HepG2 (cell line): Measurements from ENCODE around the gene POU3F3. TPM values are rescaled to one million over a fixed set of nuclear protein-coding genes. Genes with fewer than 3 reads are reported as not detected.

Experiments used
- ATAC-seq: fragments of 200-7000 bp; cut with Tn5 transposase; 3 replicates; pipeline ENCODE4 v1.9.1; 2020; ENCODE audit warnings: mild to moderate bottlenecking, moderate library complexity
- BruUV-seq: library from RNA; stranded (reverse); fragments of 400-500 nt; replicated peaks from 2 replicates; lab custom pipeline; 2021; lab: Mats Ljungman, UMichigan
- CTCF ChIA-PET: fragments of 300-600 bp; formaldehyde crosslinking; extraction: SDS; loops from one replicate; lab custom pipeline; 2021; ENCODE audit warnings: low total read pairs, inconsistent platforms, low intra/inter-chr PET ratio; lab: Yijun Ruan, JAX
- POLR2A ChIA-PET: fragments of 350-600 bp; sonication (Branson Sonifier 250); formaldehyde crosslinking; loops from one replicate; lab custom pipeline; 2020; ENCODE audit warnings: antibody characterized with exemption, inconsistent platforms; lab: Yijun Ruan, JAX
- DNase-seq: peaks from one replicate; pipeline ENCODE4 v3.0.0-alpha.2; 2015; ENCODE audit warnings: low spot score
- FAIRE-seq: peaks from 3 replicates; lab custom pipeline; 2011; peaks lifted over from hg19 to GRCh38; lab: Jason Lieb, UNC
- H2AFZ ChIP-seq: one replicate; pipeline ENCODE4 v1.6.1; 2011; ENCODE audit warnings: low read length, inconsistent platforms
- H3K27ac ChIP-seq: fragments of 300-600 bp; 3 replicates; pipeline ENCODE4 v1.8.0; 2011; ENCODE audit warnings: mixed run types, mild to moderate bottlenecking, mixed read lengths, low read length, inconsistent platforms; ENCODE audit not compliant: insufficient read depth; ENCODE audit errors: extremely low read length
- H3K27me3 ChIP-seq, 2 experiments: fragments of 200-600 bp in 1 of 2; 2 replicates in 1 of 2; 3 replicates in 1 of 2; pipeline versions ENCODE4 v1.6.0 to v1.8.0; 2011; ENCODE audit warnings: low read length in 2 of 2, mild to moderate bottlenecking in 2 of 2, moderate library complexity in 2 of 2, inconsistent platforms in 1 of 2; ENCODE audit not compliant: insufficient read depth in 2 of 2, control insufficient read depth in 1 of 2
- H3K36me3 ChIP-seq, 2 experiments: fragments of 200-600 bp in 1 of 2; replicated peaks in 1 of 2; 2 replicates in 1 of 2; 3 replicates in 1 of 2; pipeline versions ENCODE4 v1.5.1 to v1.8.0; 2011; ENCODE audit warnings: low read length in 2 of 2, inconsistent platforms in 1 of 2; ENCODE audit not compliant: insufficient read depth in 2 of 2, control insufficient read depth in 1 of 2
- H3K4me1 ChIP-seq: 2 replicates; pipeline ENCODE4 v1.5.1; 2012; ENCODE audit warnings: low read length, inconsistent platforms; ENCODE audit not compliant: insufficient read depth
- H3K4me2 ChIP-seq: 2 replicates; pipeline ENCODE4 v1.6.0; 2011; ENCODE audit warnings: low read depth, low read length, inconsistent platforms
- H3K4me3 ChIP-seq, 3 experiments: fragments of 200-600 bp in 1 of 3; sonication (generic), shearing (Covaris generic) in 1 of 3; replicated peaks in 1 of 3; 2 replicates each; pipeline ENCODE4 v1.5.1; 2011 to 2016; ENCODE audit warnings: low read length in 3 of 3, inconsistent platforms in 2 of 3, low read depth in 2 of 3, mild to moderate bottlenecking in 2 of 3, control low read depth in 1 of 3, mixed read lengths in 1 of 3; ENCODE audit not compliant: insufficient read depth in 1 of 3
- H3K79me2 ChIP-seq: one replicate; pipeline ENCODE4 v1.6.1; 2011; ENCODE audit warnings: low read length, inconsistent platforms; ENCODE audit not compliant: insufficient read depth
- H3K9ac ChIP-seq: 2 replicates; pipeline ENCODE4 v1.6.0; 2011; ENCODE audit warnings: mild to moderate bottlenecking, low read depth, low read length, inconsistent platforms; ENCODE audit not compliant: insufficient read depth
- H3K9me3 ChIP-seq: 2 replicates; pipeline ENCODE4 v1.5.1; 2012; ENCODE audit warnings: mild to moderate bottlenecking, low read length
- H4K20me1 ChIP-seq: 2 replicates; pipeline ENCODE4 v1.6.0; 2011; ENCODE audit warnings: inconsistent platforms, mild to moderate bottlenecking, low read length, moderate library complexity; ENCODE audit not compliant: insufficient read depth
- CEBPB ChIP-seq: IDR thresholded peaks from 2 replicates; pipeline ENCODE4 v1.6.1; 2011; ENCODE audit warnings: low read depth, low read length, improper control_type of control experiment, borderline replicate concordance
- CREB1 ChIP-seq, 2 experiments: fragments of 450-650 bp in 1 of 2; IDR thresholded peaks; 2 replicates each; pipeline ENCODE4 v1.6.1; 2016 to 2017; ENCODE audit warnings: control low read depth in 1 of 2, mild to moderate bottlenecking in 1 of 2, missing compliant biosample characterization in 1 of 2, missing genetic modification characterization in 1 of 2
- MIER3 ChIP-seq: IDR thresholded peaks from 2 replicates; pipeline ENCODE4 v1.6.1; 2016; ENCODE audit warnings: missing compliant biosample characterization, borderline replicate concordance
- MZF1 ChIP-seq: sonication (generic); formaldehyde crosslinking; IDR thresholded peaks from 2 replicates; pipeline ENCODE4 v1.8.1; 2023; ENCODE audit warnings: mild to moderate bottlenecking, missing genetic modification reagents, borderline replicate concordance
- NFYB ChIP-seq: sonication (generic); formaldehyde crosslinking; IDR thresholded peaks from 2 replicates; pipeline ENCODE4 v1.4.0; 2020; ENCODE audit warnings: missing genetic modification reagents
- PLRG1 ChIP-seq: fragments of 450-650 bp; conservative IDR thresholded peaks from 2 replicates; pipeline ENCODE4 v1.6.1; 2016
- SP140L ChIP-seq: sonication (generic); formaldehyde crosslinking; IDR thresholded peaks from 2 replicates; pipeline ENCODE4 v1.4.0; 2020; ENCODE audit warnings: missing genetic modification reagents, borderline replicate concordance
- TCF7 ChIP-seq: sonication (generic); IDR thresholded peaks from 2 replicates; pipeline ENCODE4 v1.6.1; 2016; ENCODE audit warnings: antibody characterized with exemption, low read depth
- ZBTB20 ChIP-seq: sonication (generic); formaldehyde crosslinking; IDR thresholded peaks from 2 replicates; pipeline ENCODE4 v1.8.1; 2023; ENCODE audit warnings: missing genetic modification reagents, low read depth, mild to moderate bottlenecking, borderline replicate concordance
- ZKSCAN8 ChIP-seq: IDR thresholded peaks from 2 replicates; pipeline ENCODE4 v1.6.1; 2016; ENCODE audit warnings: borderline replicate concordance, missing genetic modification reagents, missing compliant biosample characterization
- ZNF292 ChIP-seq: sonication (generic); formaldehyde crosslinking; IDR thresholded peaks from 2 replicates; pipeline ENCODE4 v1.8.1; 2022; ENCODE audit warnings: mild to moderate bottlenecking, low read depth, missing genetic modification reagents, borderline replicate concordance
- ZNF543 ChIP-seq: sonication (generic); formaldehyde crosslinking; IDR thresholded peaks from 2 replicates; pipeline ENCODE4 v1.4.0; 2020; ENCODE audit warnings: mild to moderate bottlenecking, missing genetic modification reagents
- ZNF629 ChIP-seq: sonication (generic); formaldehyde crosslinking; conservative IDR thresholded peaks from 2 replicates; pipeline ENCODE4 v1.5.0; 2020; ENCODE audit warnings: missing genetic modification reagents
- ZNF678 ChIP-seq: sonication (generic); formaldehyde crosslinking; IDR thresholded peaks from 2 replicates; pipeline ENCODE4 v1.4.0; 2020; ENCODE audit warnings: mild to moderate bottlenecking, missing genetic modification reagents
- ZNF749 ChIP-seq: sonication (generic); formaldehyde crosslinking; IDR thresholded peaks from 2 replicates; pipeline ENCODE4 v1.8.0; 2022; ENCODE audit warnings: mild to moderate bottlenecking, missing genetic modification reagents, moderate library complexity, borderline replicate concordance
- WGBS: methylation state at CpG from one replicate; pipeline ENCODE4 v1.1.6; 2017; ENCODE audit warnings: low lambda C conversion rate; 5-methylcytosine and 5-hydroxymethylcytosine counted together
- in situ Hi-C: cut with HindIII; loops from 2 replicates; pipeline ENCODE4 v1.10.0; 2017; ENCODE audit warnings: low pct_unique_long_range_greater_than_20kb; ENCODE audit not compliant: extremely low pct_ligation_motif_present
- intact Hi-C: fragments of 100-400 bp; cut with micrococcal nuclease; formaldehyde crosslinking; loops from one replicate; pipeline ENCODE4 v1.10.0; 2022; ENCODE audit not compliant: unreplicated experiment
- polyA plus RNA-seq, 8 experiments: library from polyadenylated mRNA; depleted of rRNA in 3 of 8; stranded (reverse) in 7 of 8; unstranded in 1 of 8; fragments of >200 nt; fragmentation: Illumina TruSeq in 4 of 8; extraction: Trizol in 4 of 8; gene quantifications; 2 replicates each; pipeline versions ENCODE4 v1.2.1 to v1.2.3, GENCODE V29; 2011 to 2016; ENCODE audit warnings: low read depth in 4 of 8, missing spikeins in 1 of 8, mixed read lengths in 1 of 8; ENCODE audit not compliant: insufficient read depth in 1 of 8
- total RNA-seq, 5 experiments: library from RNA; depleted of rRNA; stranded (reverse); fragments of >200 nt; fragmentation: Illumina TruSeq; extraction: Trizol; gene quantifications; 2 replicates each; pipeline ENCODE4 v1.2.3, GENCODE V29; 2016; ENCODE audit warnings: low read depth in 1 of 5
- TF ChIP-seq, protein P1 (sequence below): IDR thresholded peaks from 2 replicates; pipeline ENCODE4 v1.6.1; 2016; ENCODE audit warnings: control low read depth
- TF ChIP-seq, protein P2 (sequence below): sonication (generic); formaldehyde crosslinking; IDR thresholded peaks from 2 replicates; pipeline ENCODE4 v1.5.0; 2020; ENCODE audit warnings: mild to moderate bottlenecking, missing genetic modification reagents
- TF ChIP-seq, protein P3 (sequence below): sonication (generic); formaldehyde crosslinking; conservative IDR thresholded peaks from 2 replicates; pipeline ENCODE4 v1.8.1; 2023; ENCODE audit warnings: missing genetic modification reagents

POU3F3 gene
- total and polyA plus RNA-seq, 2 of the 13 experiments (the other 11 are each of a cell fraction or from before 2014, with no cell fraction given) = not detected

DNA sequence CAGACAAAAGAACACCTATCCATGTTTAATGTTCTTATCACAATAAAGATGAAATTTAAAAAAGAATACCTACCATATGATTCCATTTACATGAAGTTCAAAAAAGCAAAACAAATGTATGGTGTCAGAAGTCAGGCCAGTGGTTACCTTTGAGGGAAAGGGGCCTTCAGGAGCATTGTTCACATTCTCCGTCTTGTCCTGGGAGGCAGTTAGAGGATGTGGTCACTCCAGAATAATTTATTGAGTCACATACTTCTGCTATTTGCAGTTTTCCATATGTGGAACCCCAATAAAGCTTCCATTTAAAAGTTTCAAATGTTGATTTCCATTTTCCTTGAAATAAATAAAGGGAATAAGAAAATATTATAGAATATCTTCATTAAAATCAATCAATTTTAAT lies 41.6 kb upstream of the POU3F3 start:
- POLR2A ChIA-PET = no interaction called here

More for the DNA sequence above, 41.6 kb upstream of the POU3F3 start:
- Histone ChIP-seq H3K36me3 (no peaks in the 10 kb centered on the region), H3K4me3 (no peak overlapping the region), H3K4me2 (no peak overlapping the region), H3K27ac (no peak overlapping the region), H3K9me3 (peaks cover 6% of the 10 kb centered on the region; the same call in 1 of the 2 replicates), H3K79me2 (no peaks in the 10 kb centered on the region), H3K27me3 (peaks cover 2% of the 10 kb centered on the region in 2 experiments; a peak in 3 of 5 replicates), H3K4me1 (no peaks in the 10 kb centered on the region), H4K20me1 (no peaks in the 10 kb centered on the region), H2AFZ (no peak overlapping the region), H3K9ac (no peak overlapping the region)
- no TSS peak for BruUV-seq
- 7% methylated on average over 1 of the region's 1 CpG for whole genome bisulfite sequencing
- CTCF ChIA-PET = no interaction called here
- intact Hi-C loops = no loop called here
- FAIRE-seq (no peak), DNase-seq (no peak), ATAC-seq (no peak)
- TF ChIP-seq TCF7 = no peak
- no peak for TF ChIP-seq MIER3 (CRISPR knock-in tag)
- no peak for TF ChIP-seq MZF1 (CRISPR knock-in tag)
- TF ChIP-seq ZNF678 (CRISPR knock-in tag) = no peak
- no peak for TF ChIP-seq ZNF543
- TF ChIP-seq CEBPB = no peak
- TF ChIP-seq, protein P1, sequence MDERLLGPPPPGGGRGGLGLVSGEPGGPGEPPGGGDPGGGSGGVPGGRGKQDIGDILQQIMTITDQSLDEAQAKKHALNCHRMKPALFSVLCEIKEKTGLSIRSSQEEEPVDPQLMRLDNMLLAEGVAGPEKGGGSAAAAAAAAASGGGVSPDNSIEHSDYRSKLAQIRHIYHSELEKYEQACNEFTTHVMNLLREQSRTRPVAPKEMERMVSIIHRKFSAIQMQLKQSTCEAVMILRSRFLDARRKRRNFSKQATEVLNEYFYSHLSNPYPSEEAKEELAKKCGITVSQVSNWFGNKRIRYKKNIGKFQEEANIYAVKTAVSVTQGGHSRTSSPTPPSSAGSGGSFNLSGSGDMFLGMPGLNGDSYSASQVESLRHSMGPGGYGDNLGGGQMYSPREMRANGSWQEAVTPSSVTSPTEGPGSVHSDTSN (CRISPR knock-in tag) = no peak
- TF ChIP-seq, protein P2, sequence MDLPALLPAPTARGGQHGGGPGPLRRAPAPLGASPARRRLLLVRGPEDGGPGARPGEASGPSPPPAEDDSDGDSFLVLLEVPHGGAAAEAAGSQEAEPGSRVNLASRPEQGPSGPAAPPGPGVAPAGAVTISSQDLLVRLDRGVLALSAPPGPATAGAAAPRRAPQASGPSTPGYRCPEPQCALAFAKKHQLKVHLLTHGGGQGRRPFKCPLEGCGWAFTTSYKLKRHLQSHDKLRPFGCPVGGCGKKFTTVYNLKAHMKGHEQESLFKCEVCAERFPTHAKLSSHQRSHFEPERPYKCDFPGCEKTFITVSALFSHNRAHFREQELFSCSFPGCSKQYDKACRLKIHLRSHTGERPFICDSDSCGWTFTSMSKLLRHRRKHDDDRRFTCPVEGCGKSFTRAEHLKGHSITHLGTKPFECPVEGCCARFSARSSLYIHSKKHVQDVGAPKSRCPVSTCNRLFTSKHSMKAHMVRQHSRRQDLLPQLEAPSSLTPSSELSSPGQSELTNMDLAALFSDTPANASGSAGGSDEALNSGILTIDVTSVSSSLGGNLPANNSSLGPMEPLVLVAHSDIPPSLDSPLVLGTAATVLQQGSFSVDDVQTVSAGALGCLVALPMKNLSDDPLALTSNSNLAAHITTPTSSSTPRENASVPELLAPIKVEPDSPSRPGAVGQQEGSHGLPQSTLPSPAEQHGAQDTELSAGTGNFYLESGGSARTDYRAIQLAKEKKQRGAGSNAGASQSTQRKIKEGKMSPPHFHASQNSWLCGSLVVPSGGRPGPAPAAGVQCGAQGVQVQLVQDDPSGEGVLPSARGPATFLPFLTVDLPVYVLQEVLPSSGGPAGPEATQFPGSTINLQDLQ (CRISPR knock-in tag) = no peak
- TF ChIP-seq, protein P3, sequence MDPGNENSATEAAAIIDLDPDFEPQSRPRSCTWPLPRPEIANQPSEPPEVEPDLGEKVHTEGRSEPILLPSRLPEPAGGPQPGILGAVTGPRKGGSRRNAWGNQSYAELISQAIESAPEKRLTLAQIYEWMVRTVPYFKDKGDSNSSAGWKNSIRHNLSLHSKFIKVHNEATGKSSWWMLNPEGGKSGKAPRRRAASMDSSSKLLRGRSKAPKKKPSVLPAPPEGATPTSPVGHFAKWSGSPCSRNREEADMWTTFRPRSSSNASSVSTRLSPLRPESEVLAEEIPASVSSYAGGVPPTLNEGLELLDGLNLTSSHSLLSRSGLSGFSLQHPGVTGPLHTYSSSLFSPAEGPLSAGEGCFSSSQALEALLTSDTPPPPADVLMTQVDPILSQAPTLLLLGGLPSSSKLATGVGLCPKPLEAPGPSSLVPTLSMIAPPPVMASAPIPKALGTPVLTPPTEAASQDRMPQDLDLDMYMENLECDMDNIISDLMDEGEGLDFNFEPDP = no peak
- TF ChIP-seq PLRG1 = no peak
- TF ChIP-seq ZNF292 = no peak
- TF ChIP-seq ZKSCAN8 (CRISPR knock-in tag) = no peak
- no peak for TF ChIP-seq NFYB
- TF ChIP-seq CREB1 (IDR thresholded peaks at IDR 0.05) = no peak
- no peak for TF ChIP-seq CREB1 (CRISPR knock-in tag; IDR thresholded peaks at IDR 0.05)
- no peak for TF ChIP-seq SP140L (CRISPR knock-in tag)
- TF ChIP-seq ZBTB20 (CRISPR knock-in tag) = no peak
- TF ChIP-seq ZNF749 (CRISPR knock-in tag) = no peak
- no peak for TF ChIP-seq ZNF629 (CRISPR knock-in tag)
- in situ Hi-C loops = no loop called here
